Heart left ventricle (tissue), 13 donors: ENCODE measurements around the gene PRKACA.
A peak's percentile ranks its signal among the peaks of the same experiment; 100 is the strongest.
"Not testable (repeated sequence)": the region's sequence is repeated elsewhere in the genome, so short reads cannot be mapped to it uniquely, and the experiment has no call there.

Experiments
- CTCF ChIP-seq, 12 donors: fragments of 200-600 bp; sonication (generic) in 4 of 12; IDR thresholded peaks; one replicate each; pipeline versions ENCODE4 v1.5.0 to v1.8.0; 2018 to 2022; ENCODE audit warnings: antibody characterized with exemption in 12 of 12, mild to moderate bottlenecking in 5 of 12
- POLR2A ChIP-seq, 2 donors: fragments of 450-650 bp; IDR thresholded peaks; one replicate each; pipeline ENCODE4 v1.6.1; 2017; ENCODE audit warnings: antibody characterized with exemption in 2 of 2, mild to moderate bottlenecking in 2 of 2, moderate library complexity in 2 of 2
- donor health status: ischemic (EF 13 %, LVEDD 7.1; RV severe dilation, severe dysfunction).
- donor health status: DM: no; HTN: yes; CAD: no.
- donor health status: DM: no; HTN: no; CAD: no.
- donor health status: ischemic (EF 25% LVEDD 6.9; RV normal size, moderate dysfunction).
- donor health status: ischemic (EF 25% LVEDD 5.7; RV mildly dilated, moderate dysfunction).
- donor health status: ischemic (EF 35%, LVEDD 5.7; RV mildly dilated, moderate dysfunction).
- donor health status: nonischemic (EF 11% LVEDD 7.7; RV severe dilation, severe dysfunction).
- donor health status: DM: yes; HTN: yes; CAD: no.
- donor health status: PGD.
- donor health status: ischemic (EF 29% LVEDD 5.4; RV normal size, mild dysfunction).
- donor health status: nonischemic (EF 23%, LVEDD 6.1; RV moderate dilation, normal function).

DNA sequence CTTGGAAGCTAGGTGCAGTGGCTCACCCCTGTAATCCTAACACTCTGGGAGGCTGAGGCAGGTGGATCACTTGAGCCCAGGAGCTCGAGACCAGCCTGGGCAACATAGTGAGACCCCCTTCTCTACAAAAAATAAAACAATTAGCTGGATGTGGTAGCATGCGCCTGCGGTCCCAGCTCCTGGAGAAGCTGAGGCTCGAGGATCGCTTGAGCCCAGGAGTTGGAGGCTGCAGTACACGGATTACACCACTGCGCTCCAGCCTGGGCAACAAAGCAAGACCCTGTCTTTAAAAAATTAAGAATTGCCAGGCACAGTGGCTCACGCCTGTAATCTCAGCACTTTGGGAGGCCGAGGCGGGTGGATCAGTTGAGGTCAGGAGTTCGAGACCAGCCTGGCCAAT, 66.6 kb downstream of the PRKACA start:
- peak in 1 of 12 donors; percentile 13 for TF ChIP-seq CTCF (IDR thresholded peaks at IDR 0.05)
- TF ChIP-seq POLR2A (IDR thresholded peaks at IDR 0.05), result not testable (repeated sequence)
